Esophagus squamous epithelium (tissue), 4 donors: ENCODE results near the gene WDR48.

Experiments used
- CTCF ChIP-seq, 6 experiments: fragments of 450-650 bp in 4 of 6; fragments of 200-600 bp in 2 of 6; sonication (generic) in 2 of 6; IDR thresholded peaks; one replicate each; pipeline ENCODE4 v1.5.1; 2016 to 2019; ENCODE audit warnings: antibody characterized with exemption in 6 of 6, mild to moderate bottlenecking in 4 of 6, moderate library complexity in 4 of 6
- POLR2A ChIP-seq, 4 donors: fragments of 450-650 bp; IDR thresholded peaks; one replicate each; pipeline ENCODE4 v1.6.1; 2017; ENCODE audit warnings: antibody characterized with exemption in 4 of 4, mild to moderate bottlenecking in 4 of 4, moderate library complexity in 3 of 4

GRCh38 chr3:39112535-39112934 is 60.7 kb downstream of the WDR48 start:
- TF ChIP-seq CTCF (IDR thresholded peaks at IDR 0.05) = no peak
- no peak for TF ChIP-seq POLR2A (IDR thresholded peaks at IDR 0.05)
